NCI-H1417 (cell line): ENCODE results near the gene TIAM1.

Experiments
- DNase-seq, 3 experiments: peaks; one replicate each; lab custom pipeline; 2025; lab: John Stamatoyannopoulos, UW

The TIAM1 gene

GRCh38 chr21:31164713-31165694, 179.1 kb downstream of the TIAM1 start:
- no peak for DNase-seq

GRCh38 chr21:31162827-31163226, 181.2 kb downstream of the TIAM1 start:
- no peak for DNase-seq

GRCh38 chr21:31162079-31162699, 181.9 kb downstream of the TIAM1 start:
- DNase-seq, result no peak

GRCh38 chr21:31161157-31161556, 182.9 kb downstream of the TIAM1 start:
- no peak for DNase-seq

GRCh38 chr21:31159808-31160207, 184.3 kb downstream of the TIAM1 start:
- no peak for DNase-seq

GRCh38 chr21:31158789-31159581, 185.1 kb downstream of the TIAM1 start:
- no peak for DNase-seq

- DNase-seq, result no peak
Measured at GRCh38 chr21:31157756-31158155, 186.3 kb downstream of the TIAM1 start.

- no peak for DNase-seq
Measured at GRCh38 chr21:31156662-31157061, 187.4 kb downstream of the TIAM1 start.

GRCh38 chr21:31156169-31156568, 187.9 kb downstream of the TIAM1 start:
- no peak for DNase-seq

- DNase-seq, result peak in 1 of 3 experiments; percentile 37
Measured at GRCh38 chr21:31151156-31152045, 192.7 kb downstream of the TIAM1 start.

GRCh38 chr21:31145274-31145673, 198.8 kb downstream of the TIAM1 start:
- DNase-seq, result no peak

- DNase-seq, result no peak
Measured at GRCh38 chr21:31143036-31143435, 201.0 kb downstream of the TIAM1 start.

GRCh38 chr21:31142600-31142999, 201.5 kb downstream of the TIAM1 start:
- DNase-seq, result peak in 1 of 3 experiments; percentile 7

GRCh38 chr21:31141389-31142000, 202.6 kb downstream of the TIAM1 start:
- no peak for DNase-seq

- no peak for DNase-seq
Measured at GRCh38 chr21:31140676-31141075, 203.4 kb downstream of the TIAM1 start.

- no peak for DNase-seq
Measured at GRCh38 chr21:31140025-31140424, 204.0 kb downstream of the TIAM1 start.

- no peak for DNase-seq
Measured at GRCh38 chr21:31137960-31138359, 206.1 kb downstream of the TIAM1 start.

- no peak for DNase-seq
Measured at GRCh38 chr21:31136891-31137290, 207.2 kb downstream of the TIAM1 start.

- DNase-seq, result no peak
Measured at GRCh38 chr21:31135531-31136184, 208.4 kb downstream of the TIAM1 start.

- no peak for DNase-seq
Measured at GRCh38 chr21:31133243-31133830, 210.7 kb downstream of the TIAM1 start.
